Stimulated activated CD4-positive, alpha-beta T cell treated with anti-CD3 and anti-CD28 coated beads, Interleukin-4, amount 100 ng/mL, for 1 hour (primary cell): ENCODE data around the gene ADH1B.
"Not testable (repeated sequence)": the region's sequence is repeated elsewhere in the genome, so short reads cannot be mapped to it uniquely, and the experiment has no call there.

Experiments
- DNase-seq: peaks from one replicate; pipeline ENCODE4 v3.0.0-alpha.2; 2020

Gene ADH1B

DNA sequence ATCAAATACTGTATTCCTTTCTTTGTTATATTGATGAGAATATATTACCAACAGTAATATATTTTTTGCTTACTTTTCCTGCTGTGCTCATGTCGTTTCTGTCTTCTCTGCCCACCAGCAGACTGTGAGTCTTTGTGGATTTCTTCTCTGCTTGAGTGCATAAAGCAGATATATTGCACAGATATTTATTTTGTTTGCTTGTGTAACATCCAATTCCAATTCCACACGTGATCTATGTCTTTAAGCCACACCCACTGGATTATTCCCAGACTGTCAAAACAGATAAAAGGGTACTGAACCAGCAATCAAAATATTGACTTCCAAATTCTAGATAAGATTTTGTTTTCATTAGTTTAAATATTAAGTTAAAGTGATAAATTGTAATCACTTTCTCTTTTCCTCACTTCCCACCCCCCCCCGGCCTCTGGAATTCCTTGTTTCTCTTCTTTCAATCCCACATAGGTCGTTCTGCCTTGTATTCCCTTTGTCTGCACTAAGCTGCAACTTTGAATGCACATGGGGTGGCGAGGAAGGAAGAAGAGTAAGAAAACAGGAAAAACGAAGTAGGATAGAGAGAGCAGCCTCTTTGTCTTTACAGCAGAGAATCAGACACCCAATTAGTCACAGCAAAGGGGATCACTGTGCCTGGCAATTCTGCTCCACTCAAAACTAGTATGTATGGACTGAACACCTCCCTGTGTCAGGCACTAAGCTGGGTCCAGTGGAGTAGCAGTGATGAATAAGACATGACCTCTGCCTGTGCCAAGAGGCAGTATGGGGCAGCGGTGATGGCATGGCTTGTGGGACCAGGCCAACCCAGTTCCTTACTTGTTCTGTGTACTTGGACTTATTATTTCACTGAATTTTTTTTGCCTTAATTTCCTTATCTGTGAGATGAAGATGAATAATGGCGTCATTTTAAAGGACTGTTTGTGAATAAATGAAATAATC is at the start of gene ADH1B:
TSS of gene ADH1B (minus strand) at position 161 of the 951 bp plus-strand sequence. CDS start at position 91, 70 bp downstream.
- no peak for DNase-seq

DNA sequence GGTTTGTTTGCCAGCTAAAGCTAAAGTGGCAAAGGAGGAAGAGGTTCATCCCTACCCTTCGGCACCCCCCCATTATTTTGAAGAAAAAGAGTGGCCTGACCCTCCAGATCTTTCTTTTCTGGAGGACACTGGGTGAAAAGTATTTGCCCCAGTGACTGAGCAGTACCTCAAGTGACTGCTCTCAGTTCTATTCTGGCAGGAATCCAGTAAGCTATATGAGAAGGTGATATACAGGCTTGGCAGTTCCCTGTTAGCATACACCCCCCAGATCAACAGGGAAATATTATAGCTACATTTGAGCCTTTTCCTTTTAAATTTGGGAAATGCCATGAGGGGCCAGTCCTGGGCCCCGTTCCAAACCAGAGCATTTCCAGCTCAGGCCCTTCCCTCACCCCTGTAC is 46.6 kb upstream of the ADH1B start:
- not testable (repeated sequence) for DNase-seq

DNA sequence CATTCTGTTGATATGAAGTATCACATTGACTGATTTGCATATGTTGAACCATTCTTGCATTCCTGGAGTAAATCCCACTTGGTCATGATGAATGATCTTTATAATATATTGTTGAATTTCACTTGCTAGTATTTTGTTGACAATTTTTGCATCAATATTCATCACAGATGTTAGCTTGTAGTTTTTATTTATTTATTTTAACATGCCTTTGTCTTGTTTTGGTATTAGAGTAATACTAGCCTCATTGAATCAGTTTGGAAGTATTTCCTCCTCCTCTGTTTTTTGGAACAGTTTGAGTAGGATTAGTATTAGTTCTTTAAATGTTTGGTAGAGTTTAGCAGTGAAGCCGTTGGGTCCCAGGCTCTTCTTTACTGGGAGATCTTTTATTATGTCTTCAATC is 45.3 kb upstream of the ADH1B start:
- no peak for DNase-seq

DNA sequence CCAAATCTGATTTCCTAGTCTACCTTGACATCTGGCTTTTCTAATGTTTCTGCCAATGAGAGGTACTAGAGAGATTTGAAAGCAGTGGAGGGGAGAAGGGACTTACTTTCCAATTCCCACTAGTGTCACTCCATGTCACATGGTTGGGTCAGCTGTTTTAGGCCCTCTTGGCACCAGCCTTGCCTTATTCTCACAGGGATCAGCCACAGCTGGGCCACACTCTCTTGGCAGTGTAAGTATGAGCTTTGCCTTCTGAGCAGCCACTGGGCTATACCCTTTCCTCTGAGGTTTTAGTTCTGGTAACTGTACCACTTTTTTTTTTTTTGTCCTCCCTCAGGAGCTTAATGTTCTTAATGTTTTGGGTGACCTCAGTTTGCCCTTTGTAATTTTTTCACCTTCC is 41.6 kb upstream of the ADH1B start:
- DNase-seq, result no peak

DNA sequence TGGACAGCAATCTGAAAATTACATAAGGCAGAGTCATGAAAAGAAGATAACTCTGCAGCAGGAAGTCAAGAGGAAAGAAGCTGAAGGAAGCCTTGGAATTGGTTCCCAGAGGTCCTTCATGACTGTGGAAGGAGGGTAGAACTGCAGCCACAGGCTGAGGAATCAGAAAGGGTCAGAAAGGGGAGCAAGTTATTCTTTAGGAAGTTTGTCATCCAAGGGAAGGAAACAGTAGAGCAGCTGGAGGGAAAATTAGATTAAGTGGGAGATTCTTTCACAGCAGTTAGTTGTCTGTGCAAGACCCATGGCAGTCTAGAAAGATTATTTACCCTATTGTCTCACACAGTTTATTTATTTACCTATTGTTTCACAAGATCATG is 40.7 kb upstream of the ADH1B start:
- DNase-seq, result no peak

DNA sequence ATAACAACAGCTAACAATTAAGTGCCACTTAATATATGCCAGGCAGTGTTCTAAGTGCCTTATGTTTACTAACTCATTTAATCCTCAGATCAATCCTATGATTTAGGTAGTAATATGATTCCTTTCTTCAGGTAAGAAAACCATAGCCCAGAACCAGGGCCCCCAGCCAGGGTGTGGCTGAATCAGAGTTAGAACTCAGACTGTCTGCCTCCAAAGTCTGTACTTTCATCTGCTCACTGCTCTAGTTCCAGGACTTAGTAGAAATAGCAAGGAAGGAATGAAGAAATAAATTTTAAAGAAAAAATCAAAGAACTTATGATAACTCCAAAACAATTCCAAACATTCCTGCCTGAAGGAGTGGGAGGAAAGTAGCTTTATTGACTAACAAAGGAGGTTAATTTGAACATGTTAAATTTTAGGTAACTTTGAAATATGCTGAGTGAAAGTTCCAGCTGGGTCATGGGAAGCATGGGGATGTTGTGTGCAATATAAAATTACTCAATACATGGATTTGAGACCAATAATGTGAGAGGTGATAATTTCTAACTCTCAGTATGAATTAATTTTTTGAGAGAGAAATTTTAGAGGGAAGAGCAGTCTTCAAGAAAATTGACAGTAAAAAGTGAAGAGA is 40.2 kb upstream of the ADH1B start:
- DNase-seq, result no peak

DNA sequence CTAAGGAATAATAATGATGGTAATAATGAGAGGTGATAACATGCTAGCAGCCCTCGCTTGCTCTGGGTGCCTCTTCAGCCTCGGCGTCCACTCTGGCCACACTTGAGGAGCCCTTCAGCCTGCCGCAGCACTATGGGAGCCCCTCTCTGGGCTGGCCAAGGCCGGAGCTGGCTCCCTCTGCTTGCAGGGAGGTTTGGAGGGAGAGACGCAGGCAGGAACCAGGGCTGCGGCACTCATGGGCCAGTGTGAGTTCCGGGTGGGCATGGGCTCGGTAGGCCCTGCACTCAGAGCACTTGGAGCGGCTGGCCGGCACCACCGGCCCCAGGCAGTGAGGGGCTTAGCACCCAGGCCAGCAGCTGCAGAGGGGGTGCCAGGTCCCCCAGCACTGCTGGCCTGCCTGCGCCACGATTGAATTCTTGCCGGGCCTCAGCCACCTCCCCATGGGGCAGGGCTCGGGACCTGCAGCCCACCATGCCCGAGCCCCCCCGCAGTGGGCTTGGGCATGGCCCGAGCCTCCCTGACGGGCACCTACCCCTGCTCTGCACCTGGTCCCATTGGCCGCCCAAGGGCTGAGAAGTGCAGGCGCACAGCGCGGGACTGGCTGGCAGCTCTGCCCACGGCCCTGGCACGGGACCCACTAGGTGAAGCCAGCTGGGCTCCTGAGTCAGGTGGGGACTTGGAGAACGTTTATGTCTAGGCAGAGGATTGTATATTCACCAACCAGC is 38.4 kb upstream of the ADH1B start:
- DNase-seq, result no peak

DNA sequence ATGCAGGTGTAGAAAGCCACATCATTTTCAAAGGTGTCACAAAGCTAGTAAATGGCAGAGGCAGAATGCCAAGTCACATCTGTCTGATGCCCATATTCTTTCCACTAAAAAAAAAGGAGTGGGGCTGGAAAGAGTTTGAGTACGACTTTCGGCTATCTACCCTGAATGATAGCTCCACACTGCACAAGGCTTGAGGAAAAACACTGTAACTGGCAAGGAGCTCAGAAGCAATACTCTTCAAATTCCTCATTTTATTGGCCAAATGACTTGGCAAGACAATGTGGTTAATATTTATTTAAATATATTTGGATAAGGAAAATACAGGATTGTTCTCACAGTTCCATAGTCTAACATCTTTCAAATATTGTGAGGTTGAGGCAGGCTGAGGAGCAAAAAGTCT is 36.7 kb upstream of the ADH1B start:
- DNase-seq, result no peak

DNA sequence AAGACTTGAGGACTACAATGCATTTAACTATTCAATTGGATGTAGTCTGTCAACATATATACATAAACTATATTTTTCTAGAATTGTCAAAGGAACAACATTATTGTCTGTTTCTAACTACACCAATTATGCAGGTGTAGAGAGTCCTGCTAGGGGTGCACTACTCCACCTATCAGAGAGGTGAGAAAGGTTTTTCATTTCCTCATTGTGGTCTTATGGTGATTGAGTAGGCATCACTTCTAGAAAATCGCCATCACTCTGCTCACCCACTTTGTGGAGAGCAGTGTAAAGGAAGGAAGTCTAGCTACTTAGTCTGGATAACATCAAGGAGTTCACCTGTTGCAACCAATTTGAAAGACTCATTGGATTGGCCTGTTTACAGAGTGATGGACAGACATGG is 35.8 kb upstream of the ADH1B start:
- DNase-seq, result no peak

DNA sequence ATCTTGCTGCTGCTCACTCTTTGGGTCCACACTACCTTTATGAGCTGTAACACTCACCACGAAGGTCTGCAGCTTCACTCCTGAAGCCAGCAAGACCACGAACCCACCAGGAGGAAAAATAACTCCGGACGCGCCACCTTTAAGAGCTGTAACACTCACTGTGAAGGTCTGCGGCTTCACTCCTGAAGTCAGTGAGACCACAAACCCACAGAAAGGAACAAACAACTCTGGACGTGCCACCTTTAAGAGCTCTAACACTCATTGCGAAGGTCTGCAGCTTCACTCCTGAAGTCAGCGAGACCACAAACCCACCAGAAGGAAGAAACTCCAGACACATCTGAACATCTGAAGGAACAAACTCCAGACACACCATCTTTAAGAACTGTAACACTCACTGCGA is 34.9 kb upstream of the ADH1B start:
- not testable (repeated sequence) for DNase-seq

DNA sequence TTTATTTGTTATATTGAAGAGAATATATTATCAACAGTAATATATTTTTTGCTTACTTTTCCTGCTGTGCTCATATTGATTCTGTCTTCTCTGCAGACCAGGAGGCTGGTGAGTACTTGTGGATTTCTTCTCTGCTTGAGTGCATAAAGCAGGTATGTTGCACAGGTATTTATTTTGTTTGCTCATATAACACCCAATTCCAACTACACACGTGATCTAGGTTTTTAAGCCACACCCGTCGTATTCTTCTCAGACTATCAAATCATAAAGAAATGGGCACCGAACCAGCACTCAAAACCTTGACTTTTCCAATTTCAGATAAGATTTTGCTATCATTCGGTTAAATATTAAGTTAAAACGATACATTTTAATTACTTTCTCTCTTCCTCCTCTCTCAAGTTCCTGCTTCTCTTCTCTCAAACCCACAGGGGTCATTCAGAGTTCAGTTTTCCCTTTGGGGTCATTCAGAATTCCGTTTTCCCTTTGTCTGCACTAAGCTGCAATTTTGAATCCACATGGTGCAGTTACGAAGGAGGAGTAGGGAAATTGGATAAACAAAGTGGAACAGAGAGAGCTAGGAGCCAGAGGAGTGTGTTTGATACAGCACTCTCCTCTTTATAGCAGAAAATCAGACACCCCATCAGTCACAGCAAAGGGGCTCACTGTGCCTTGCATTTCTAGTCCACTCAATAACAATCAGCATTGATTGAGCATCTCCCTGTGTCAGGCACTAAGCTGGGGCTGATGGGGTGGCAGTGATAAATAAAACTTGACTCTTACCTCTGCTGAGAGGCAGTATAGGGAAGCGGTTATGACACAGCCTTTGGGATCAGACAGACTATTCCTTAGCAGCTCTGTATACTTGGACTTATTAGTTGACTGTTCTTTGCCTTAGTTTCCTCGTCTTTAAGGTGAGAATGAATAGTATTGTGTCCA is 31.7 kb upstream of the ADH1B start, which contains the start of gene ADH1C:
TSS of gene ADH1C (minus strand) at position 145 of the 936 bp plus-strand sequence. CDS start at position 74, 71 bp downstream.
- DNase-seq, result no peak

DNA sequence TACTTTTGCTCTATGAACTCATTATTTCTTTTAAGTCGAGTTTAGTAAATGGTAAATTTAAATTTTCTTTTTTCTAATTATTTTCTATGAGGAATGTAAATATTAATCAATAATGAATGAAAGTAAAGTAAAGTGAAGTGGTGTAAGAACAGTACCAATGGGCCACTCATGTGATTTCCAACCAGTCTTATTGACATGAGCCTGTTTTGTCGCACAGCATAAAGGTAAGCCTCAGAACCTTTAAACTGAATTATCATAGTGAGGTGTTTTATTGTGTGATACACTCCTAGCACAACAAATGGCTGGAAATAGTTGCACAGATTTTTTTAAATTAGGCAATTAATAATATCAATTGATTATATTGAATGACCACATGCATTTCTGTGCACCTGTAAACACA is 30.3 kb upstream of the ADH1B start:
- DNase-seq, result no peak

DNA sequence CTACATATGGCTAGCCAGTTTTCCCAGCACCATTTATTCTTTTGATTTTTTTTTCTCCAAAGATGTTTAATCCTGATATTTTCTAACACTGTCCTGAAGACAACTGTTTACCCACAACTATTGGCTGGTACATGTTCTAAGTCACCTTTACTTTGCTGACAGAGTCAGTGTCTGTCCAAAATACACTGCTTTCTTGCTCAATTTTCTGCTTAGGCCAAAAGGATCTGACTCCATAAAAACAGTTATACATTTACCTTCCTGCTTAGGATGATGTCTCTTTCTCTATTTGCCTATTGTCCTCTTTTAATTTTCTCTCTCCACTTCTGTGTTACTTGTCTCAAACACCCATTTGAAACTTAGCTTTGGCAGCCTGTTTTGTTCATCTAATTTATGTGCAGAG is 28.1 kb upstream of the ADH1B start:
- no peak for DNase-seq

DNA sequence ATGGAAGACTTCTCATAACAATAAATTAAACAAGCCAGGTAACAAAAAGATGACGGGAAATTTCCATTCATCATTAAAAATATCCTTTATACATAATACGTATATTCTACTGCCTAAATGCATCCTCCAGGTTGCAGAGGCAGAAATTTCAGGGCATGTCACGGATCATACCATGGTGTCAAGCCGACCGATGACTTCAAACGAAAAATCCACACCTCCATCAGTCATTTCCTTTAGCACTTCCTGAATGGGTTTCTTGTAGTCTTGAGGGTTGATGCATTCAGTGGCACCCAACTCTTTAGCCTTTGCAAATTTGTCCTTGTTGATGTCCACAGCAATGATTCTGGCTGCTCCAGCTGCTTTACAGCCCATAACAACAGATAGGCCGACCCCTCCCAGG is 21.4 kb upstream of the ADH1B start:
- DNase-seq, result not testable (repeated sequence)

DNA sequence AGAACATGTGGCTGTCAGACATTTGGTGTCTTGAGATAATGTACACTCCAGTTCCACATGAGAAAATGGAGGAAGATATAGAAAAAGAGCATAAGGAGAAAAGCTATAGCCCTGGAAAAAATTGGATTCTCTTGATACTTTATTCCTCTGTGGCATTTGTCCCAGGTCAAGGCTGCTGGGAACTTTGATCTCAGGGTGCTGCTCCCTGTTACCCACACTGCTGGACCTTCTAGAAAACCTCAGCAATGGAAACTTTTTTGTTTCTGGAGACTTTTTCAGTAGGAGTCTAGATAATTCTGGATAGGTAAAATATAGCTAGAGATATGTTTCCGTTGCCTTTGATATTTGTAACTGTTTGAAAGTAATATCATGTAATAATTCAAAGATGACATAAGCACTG is 20.2 kb upstream of the ADH1B start:
- DNase-seq, result no peak

DNA sequence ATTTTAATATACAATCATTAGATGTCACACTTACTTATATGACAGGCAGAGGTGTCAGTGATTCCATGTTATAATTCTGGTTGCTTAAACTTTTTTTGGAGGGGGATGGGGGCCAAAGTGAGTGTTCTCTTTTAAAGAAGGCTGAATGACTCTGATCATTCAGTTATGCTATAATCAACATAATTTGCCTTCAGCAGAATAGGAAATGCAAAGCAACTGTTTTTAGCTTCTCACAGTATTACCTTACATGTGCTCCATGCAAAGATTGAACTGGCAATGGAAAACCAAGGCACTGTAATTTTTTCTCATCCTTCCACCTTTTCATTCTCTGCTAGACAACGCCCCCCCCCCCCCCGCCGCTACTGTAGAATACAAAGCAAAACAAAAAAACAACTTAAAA is 18.0 kb upstream of the ADH1B start:
- DNase-seq, result no peak

DNA sequence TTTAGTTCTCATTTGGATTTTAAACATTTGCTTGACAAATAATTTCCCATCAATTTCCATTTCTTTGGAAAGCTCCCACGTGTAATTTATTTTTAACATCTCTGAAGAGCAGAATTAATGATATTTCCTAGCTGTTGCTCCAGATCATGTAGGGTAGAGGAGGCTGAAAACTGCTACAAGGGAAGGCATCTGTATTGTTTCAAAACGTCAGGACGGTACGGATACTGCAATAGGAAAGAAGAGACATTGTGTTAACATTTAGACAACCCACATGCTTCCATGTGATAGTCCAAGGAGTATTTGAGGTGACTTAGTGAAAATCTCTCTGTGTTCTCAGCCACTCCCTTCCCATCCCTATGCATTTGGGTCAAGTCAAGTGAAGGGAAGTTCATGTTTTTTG is 15.4 kb upstream of the ADH1B start:
- no peak for DNase-seq

DNA sequence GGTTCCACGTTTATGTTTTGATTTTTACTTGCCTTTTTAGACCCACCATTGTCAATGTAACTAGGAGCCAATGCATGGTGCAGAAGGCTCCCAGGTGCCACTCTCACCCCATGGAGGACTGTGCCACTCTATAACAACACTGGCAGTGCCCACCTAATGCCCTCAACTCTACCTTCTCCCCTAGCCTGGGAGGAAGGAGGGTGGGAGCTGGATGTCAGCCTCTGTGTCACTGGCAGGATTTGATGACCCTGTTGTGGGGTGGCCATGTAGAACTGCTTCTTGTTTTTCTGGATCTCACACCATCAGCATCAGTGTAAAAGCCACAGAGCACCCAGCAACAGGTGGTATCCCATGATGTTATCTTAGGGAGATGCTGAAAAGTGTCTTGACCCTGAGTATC is 13.7 kb upstream of the ADH1B start:
- DNase-seq, result no peak

DNA sequence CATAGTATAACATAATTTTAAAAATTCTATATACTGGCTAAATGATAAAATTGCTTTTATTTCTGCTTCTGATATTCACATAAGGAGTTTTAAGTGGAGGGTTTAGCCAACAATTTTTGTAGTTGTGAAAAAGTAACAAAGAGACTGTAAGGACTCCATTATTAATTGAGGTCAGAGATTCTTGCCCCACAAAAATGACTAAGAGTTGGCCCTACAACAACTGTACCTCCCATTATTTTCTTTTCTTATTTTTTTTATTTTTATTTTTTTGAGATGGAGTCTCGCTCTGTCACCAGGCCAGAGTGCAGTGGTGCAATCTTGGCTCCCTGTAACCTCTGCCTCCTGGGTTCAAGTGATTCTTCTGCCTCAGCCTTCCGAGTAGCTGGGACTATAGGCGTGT is 9.4 kb upstream of the ADH1B start:
- DNase-seq, result no peak

DNA sequence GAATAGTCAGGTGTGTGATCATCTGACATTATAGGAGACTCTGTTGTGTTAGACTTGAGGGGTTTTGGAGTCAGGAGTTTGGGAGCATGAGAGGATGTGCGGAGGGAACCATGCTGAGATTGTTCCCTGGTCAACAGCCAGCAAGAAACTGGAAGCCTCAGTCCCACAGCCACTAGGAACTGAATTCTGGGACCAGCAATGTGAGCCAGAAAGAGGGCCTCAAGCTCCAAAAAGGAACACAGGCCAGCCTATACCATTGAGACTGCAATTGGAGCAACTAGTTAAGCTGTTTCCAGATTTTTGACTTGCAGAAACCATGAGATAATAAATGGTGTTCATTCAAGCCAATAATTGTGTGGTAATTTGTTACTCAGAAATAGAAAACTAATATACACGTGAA is 8.7 kb upstream of the ADH1B start:
- DNase-seq, result no peak

DNA sequence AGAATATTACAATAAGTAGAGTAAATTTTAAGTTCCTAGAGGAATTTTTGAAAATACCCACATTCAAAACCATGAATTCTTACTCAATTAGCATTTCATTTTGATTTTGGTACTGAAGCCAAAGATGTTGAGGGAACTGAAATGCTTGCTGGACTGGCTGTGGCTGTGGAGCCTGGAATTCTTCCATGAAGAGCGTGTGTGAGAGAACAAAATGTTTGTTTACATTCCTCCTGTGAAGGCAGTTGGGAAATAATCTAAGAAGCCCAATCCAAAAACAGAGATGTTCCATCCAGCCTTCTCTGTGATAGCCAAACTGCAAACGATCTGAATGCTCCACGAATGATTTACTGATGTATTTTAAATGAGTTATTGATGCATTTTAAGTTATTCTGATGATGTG is 3.8 kb upstream of the ADH1B start:
- DNase-seq, result no peak

DNA sequence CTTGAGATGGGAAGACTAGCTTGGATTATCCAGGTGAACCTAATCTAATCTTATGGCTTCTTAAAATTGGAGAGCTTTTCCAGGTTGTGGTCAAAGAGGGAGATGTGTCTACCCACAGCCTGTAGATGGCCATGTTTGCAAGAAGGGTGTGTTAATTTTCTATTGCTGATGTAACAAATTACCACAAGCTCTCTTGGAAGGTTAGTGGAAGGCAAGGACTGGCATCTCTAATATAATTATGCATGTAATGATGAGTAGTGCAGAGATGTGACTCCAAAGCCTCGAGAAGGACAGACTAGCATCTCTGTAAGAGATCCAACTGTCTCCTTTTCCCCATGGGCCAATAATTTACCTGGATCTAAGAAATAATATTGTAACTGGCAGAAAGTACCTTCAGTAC is 3.2 kb upstream of the ADH1B start:
- no peak for DNase-seq

DNA sequence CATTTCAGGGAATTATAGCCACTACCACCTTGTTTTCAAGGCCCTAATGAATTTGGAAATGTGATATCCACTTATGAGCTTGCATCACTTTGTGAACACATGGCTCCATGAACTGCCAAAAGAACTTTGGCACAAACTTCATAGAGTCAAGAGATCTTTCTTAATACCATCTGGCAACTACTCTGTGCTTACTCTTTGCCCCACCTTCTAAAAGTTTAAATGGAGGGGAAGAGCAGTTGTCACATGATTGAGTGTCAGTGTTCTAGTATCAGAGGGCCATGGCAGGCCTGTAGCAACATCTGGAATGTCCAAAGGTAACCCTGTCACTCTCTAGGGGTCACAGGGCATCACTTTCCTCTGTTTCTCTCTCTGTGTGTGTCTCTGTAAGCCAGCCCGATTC is 2.6 kb upstream of the ADH1B start:
- DNase-seq, result no peak
